Neural progenitor cell (in vitro differentiated cells): ENCODE data around the gene TMEM232.

Source experiments
- CTCF ChIP-seq: fragments of 200-600 bp; sonication (generic); IDR thresholded peaks from 2 replicates; pipeline ENCODE4 v1.5.1; 2017; ENCODE audit warnings: antibody characterized with exemption, mild to moderate bottlenecking
- EZH2 ChIP-seq: fragments of 200-600 bp; sonication (generic); IDR thresholded peaks from 2 replicates; pipeline ENCODE4 v1.6.1; 2017; ENCODE audit warnings: antibody characterized with exemption, mild to moderate bottlenecking, moderate library complexity
- EZH2phosphoT487 ChIP-seq: fragments of 200-600 bp; sonication (generic); IDR thresholded peaks from 2 replicates; pipeline ENCODE4 v1.6.1; 2017; ENCODE audit warnings: antibody characterized with exemption

- TF ChIP-seq CTCF (no peak), EZH2 (no peak), EZH2phosphoT487 (no peak)
These were observed 209.1 kb downstream of the TMEM232 start for GRCh38 chr5:110517396-110517795.
